ENCODE results near the gene OR5B21. TPM values are rescaled to one million over a fixed set of nuclear protein-coding genes. Genes with fewer than 3 reads are reported as not detected.

The OR5B21 gene
- total and polyA plus RNA-seq, 12 donors = not detected

GRCh38 chr11:58494101-58494500 is 13.8 kb downstream of the OR5B21 start:
- TF ChIP-seq, protein P1, sequence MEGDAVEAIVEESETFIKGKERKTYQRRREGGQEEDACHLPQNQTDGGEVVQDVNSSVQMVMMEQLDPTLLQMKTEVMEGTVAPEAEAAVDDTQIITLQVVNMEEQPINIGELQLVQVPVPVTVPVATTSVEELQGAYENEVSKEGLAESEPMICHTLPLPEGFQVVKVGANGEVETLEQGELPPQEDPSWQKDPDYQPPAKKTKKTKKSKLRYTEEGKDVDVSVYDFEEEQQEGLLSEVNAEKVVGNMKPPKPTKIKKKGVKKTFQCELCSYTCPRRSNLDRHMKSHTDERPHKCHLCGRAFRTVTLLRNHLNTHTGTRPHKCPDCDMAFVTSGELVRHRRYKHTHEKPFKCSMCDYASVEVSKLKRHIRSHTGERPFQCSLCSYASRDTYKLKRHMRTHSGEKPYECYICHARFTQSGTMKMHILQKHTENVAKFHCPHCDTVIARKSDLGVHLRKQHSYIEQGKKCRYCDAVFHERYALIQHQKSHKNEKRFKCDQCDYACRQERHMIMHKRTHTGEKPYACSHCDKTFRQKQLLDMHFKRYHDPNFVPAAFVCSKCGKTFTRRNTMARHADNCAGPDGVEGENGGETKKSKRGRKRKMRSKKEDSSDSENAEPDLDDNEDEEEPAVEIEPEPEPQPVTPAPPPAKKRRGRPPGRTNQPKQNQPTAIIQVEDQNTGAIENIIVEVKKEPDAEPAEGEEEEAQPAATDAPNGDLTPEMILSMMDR (IDR thresholded peaks at IDR 0.05) = no peak
- TF ChIP-seq POLR2A (IDR thresholded peaks at IDR 0.05) = no peak
- no peaks in the 10 kb centered on the region for H3K9me3 ChIP-seq (replicated peaks in 1 of 3)
- no peaks in the 10 kb centered on the region for H3K4me1 ChIP-seq (replicated peaks in 1 of 2)
- no peaks in the 10 kb centered on the region for H3K27me3 ChIP-seq
- intact Hi-C loops (cut with DNase I) = no loop called here
- no peaks in the 10 kb centered on the region for H3K36me3 ChIP-seq (replicated peaks in 1 of 2)
- H3K27ac ChIP-seq = no peak overlapping the region
- DNase-seq = no peak
- H3K4me3 ChIP-seq = no peak overlapping the region

DNA sequence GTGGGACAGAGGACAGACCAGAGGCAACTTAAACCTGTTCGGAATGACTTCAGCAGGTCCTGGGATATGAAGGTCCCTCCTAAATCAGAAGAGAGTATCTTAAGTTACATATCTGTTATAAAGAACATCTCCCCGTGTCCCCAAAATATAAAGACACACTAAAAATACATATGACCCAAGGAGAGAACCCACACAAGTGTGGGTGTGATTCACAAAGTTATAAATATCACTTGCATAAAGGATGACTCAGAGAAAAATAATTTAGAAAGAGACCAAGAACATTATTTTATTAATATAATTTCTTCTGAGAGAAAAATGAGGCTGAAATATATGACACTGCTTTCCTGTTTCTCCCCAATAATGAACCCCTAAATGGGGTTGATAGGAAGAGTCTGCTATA is 14.2 kb downstream of the OR5B21 start:
- Histone ChIP-seq H3K4me1 (replicated peaks in 1 of 2) (no peaks in the 10 kb centered on the region), H3K9me3 (replicated peaks in 1 of 3) (no peaks in the 10 kb centered on the region), H3K27ac (no peak overlapping the region), H3K4me3 (no peak overlapping the region), H3K27me3 (no peaks in the 10 kb centered on the region), H3K36me3 (replicated peaks in 1 of 2) (no peaks in the 10 kb centered on the region)
- TF ChIP-seq POLR2A (IDR thresholded peaks at IDR 0.05) = no peak
- TF ChIP-seq, protein P1 (IDR thresholded peaks at IDR 0.05) = no peak
- intact Hi-C loops (cut with DNase I) = no loop called here
- DNase-seq = no peak
- WGBS, 4 donors = 69 to 84% (median 73%) methylated on average over 2 of the region's 2 CpGs

DNA sequence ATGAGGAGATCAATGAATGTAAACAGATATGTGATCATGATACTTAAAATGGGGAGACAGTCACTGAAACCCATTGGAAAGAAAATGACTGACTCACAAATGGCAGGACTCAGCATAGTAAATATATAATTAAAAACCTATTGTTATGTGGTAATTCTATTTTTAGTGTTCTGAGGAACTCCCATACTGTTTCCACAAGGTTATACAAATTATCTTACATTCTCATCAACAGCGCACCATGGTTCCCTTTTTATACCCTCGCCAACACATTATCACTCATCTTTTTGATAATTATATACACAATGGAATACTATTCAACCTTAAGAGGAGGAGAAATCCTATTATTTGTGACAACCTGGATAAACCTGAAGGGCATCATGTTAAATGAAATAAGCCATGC is 17.1 kb downstream of the OR5B21 start:
- no peaks in the 10 kb centered on the region for H3K27me3 ChIP-seq
- TF ChIP-seq, protein P1 (IDR thresholded peaks at IDR 0.05) = no peak
- no peak for TF ChIP-seq POLR2A (IDR thresholded peaks at IDR 0.05)
- H3K4me3 ChIP-seq = no peak overlapping the region
- H3K9me3 ChIP-seq (replicated peaks in 1 of 3) = no peaks in the 10 kb centered on the region
- 64 to 70% (median 68%) methylated on average over 2 of the region's 2 CpGs for WGBS, 4 donors
- H3K4me1 ChIP-seq (replicated peaks in 1 of 2) = no peaks in the 10 kb centered on the region
- no peak for DNase-seq
- intact Hi-C loops (cut with DNase I) = no loop called here
- no peaks in the 10 kb centered on the region for H3K36me3 ChIP-seq (replicated peaks in 1 of 2)
- H3K27ac ChIP-seq = no peak overlapping the region

GRCh38 chr11:58487170-58487569 is 20.7 kb downstream of the OR5B21 start:
- Histone ChIP-seq H3K27me3 (no peaks in the 10 kb centered on the region), H3K36me3 (replicated peaks in 1 of 2) (no peaks in the 10 kb centered on the region), H3K4me1 (replicated peaks in 1 of 2) (no peaks in the 10 kb centered on the region), H3K4me3 (no peak overlapping the region), H3K9me3 (replicated peaks in 1 of 3) (no peaks in the 10 kb centered on the region), H3K27ac (no peak overlapping the region)
- TF ChIP-seq, protein P1 (IDR thresholded peaks at IDR 0.05) = no peak
- TF ChIP-seq POLR2A (IDR thresholded peaks at IDR 0.05) = no peak
- DNase-seq = no peak
- intact Hi-C loops (cut with DNase I) = no loop called here

All from adrenal gland (tissue), 12 donors.